C1 segment of cervical spinal cord (tissue), 14 donors: ENCODE measurements around the gene PKNOX1.
"Not testable (repeated sequence)": the region's sequence is repeated elsewhere in the genome, so short reads cannot be mapped to it uniquely, and the experiment has no call there.

Source experiments
- DNase-seq, 14 donors: peaks; one replicate each; lab custom pipeline; 2025; lab: John Stamatoyannopoulos, UW

The PKNOX1 gene

GRCh38 chr21:43016728-43017127 lies 42.4 kb downstream of the PKNOX1 start:
- DNase-seq, result no peak

GRCh38 chr21:43018519-43018918 lies 44.2 kb downstream of the PKNOX1 start:
- no peak for DNase-seq

GRCh38 chr21:43020177-43020576 lies 45.8 kb downstream of the PKNOX1 start:
- peak in 1 of 14 donors; percentile 46 for DNase-seq

- DNase-seq, result no peak
Measured at GRCh38 chr21:43020771-43021170, 46.4 kb downstream of the PKNOX1 start.

GRCh38 chr21:43021191-43021590 lies 46.8 kb downstream of the PKNOX1 start:
- no peak for DNase-seq

- DNase-seq, result no peak
Measured at GRCh38 chr21:43021756-43022600, 47.6 kb downstream of the PKNOX1 start.

GRCh38 chr21:43023175-43023574 lies 48.8 kb downstream of the PKNOX1 start:
- DNase-seq, result no peak

GRCh38 chr21:43024439-43025136 lies 50.2 kb downstream of the PKNOX1 start:
- peak in 1 of 14 donors; percentile 68 for DNase-seq

GRCh38 chr21:43025636-43026180 lies 51.3 kb downstream of the PKNOX1 start:
- no peak for DNase-seq

- DNase-seq, result no peak
Measured at GRCh38 chr21:43027846-43028731, 53.7 kb downstream of the PKNOX1 start.

GRCh38 chr21:43029785-43030184 lies 55.4 kb downstream of the PKNOX1 start:
- DNase-seq, result no peak

GRCh38 chr21:43031121-43031619 lies 56.8 kb downstream of the PKNOX1 start:
- no peak for DNase-seq

- DNase-seq, result no peak
Measured at GRCh38 chr21:43034101-43034500, 59.7 kb downstream of the PKNOX1 start.

GRCh38 chr21:43034826-43035225 lies 60.5 kb downstream of the PKNOX1 start:
- DNase-seq, result no peak

- DNase-seq, result not testable (repeated sequence)
Measured at GRCh38 chr21:43036889-43037288, 62.5 kb downstream of the PKNOX1 start.

- DNase-seq, result not testable (repeated sequence)
Measured at GRCh38 chr21:43037918-43038658, 63.7 kb downstream of the PKNOX1 start.

GRCh38 chr21:43038659-43039044 lies 64.3 kb downstream of the PKNOX1 start:
- not testable (repeated sequence) for DNase-seq

GRCh38 chr21:43042169-43042568 lies 67.8 kb downstream of the PKNOX1 start:
- not testable (repeated sequence) for DNase-seq

- not testable (repeated sequence) for DNase-seq
Measured at GRCh38 chr21:43043291-43043690, 68.9 kb downstream of the PKNOX1 start.

- not testable (repeated sequence) for DNase-seq
Measured at GRCh38 chr21:43044547-43044946, 70.2 kb downstream of the PKNOX1 start.
